Measurements from ENCODE around the gene DDIT4. TPM values are rescaled to one million over a fixed set of nuclear protein-coding genes. Genes with fewer than 3 reads are reported as not detected.

Gene DDIT4
- total RNA-seq, 1 donor from 2014 or later = 200 TPM

GRCh38 chr10:72239409-72239808 is 34.3 kb upstream of the DDIT4 start:
- intact Hi-C loops (cut with DNase I) = no loop called here
- Histone ChIP-seq H3K4me3 (no peak overlapping the region), H3K9me3 (no peaks in the 10 kb centered on the region), H3K36me3 (peaks cover 27% of the 10 kb centered on the region), H3K4me1 (peaks cover 25% of the 10 kb centered on the region), H3K27ac (no peak overlapping the region), H3K27me3 (no peaks in the 10 kb centered on the region)
- no peak for TF ChIP-seq CTCF (IDR thresholded peaks at IDR 0.05)
- ATAC-seq (no peak), DNase-seq (no peak)

DNA sequence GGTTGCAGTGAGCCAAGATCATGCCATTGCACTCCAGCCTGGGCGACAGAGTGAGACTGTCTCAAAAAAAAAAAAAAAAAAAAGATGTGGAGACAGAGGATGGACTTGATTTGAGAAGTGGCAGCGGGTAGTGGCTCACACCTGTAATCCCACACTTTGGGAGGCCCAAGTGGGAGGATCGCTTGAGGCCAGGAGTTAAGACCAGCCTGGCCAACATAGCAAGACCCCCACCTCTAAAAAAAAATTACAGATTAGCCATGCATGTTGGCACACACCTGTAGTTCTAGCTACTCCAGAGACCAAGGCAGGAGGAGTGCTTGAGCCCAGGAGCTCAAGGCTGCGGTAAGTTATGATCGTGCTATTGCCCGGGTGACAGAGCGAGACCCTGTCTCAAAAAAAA is 33.4 kb upstream of the DDIT4 start:
- no peak for ATAC-seq
- peaks cover 34% of the 10 kb centered on the region for H3K4me1 ChIP-seq
- no peaks in the 10 kb centered on the region for H3K27me3 ChIP-seq
- no peaks in the 10 kb centered on the region for H3K9me3 ChIP-seq
- intact Hi-C loops (cut with DNase I) = no loop called here
- peaks cover 17% of the 10 kb centered on the region for H3K36me3 ChIP-seq
- no peak for TF ChIP-seq CTCF (IDR thresholded peaks at IDR 0.05)
- peak; percentile 12 for DNase-seq
- no peak overlapping the region for H3K27ac ChIP-seq
- no peak overlapping the region for H3K4me3 ChIP-seq

DNA sequence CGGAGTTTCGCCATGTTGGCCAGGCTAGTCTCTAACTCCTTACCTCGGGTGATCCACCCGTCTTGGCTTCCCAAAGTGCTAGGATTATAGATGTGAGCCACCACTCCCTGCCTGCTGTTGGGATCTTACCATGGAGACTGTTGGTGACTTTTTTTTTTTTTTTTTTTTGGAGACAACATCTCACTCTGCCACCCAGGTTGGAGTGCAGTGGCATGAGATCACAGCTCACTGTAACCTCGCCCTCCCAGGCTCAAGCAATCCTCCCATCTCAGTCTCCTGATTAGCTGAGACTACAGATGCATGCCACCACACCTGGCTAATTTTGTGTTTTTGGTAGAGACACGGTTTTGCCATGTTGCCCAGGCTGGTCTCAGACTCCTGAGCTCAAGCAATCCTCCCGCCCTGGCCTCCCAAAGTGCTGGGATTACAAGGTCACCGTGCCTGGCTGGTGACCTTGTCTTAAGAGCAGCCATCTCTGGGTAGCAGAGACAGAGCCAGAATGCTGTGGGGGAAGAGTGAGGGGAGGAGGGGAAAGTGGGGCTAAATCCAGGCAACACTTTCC is 32.0 kb upstream of the DDIT4 start:
- Histone ChIP-seq H3K27me3 (no peaks in the 10 kb centered on the region), H3K27ac (peak overlapping the region; percentile 95), H3K4me3 (no peak overlapping the region), H3K36me3 (peaks cover 7% of the 10 kb centered on the region), H3K9me3 (no peaks in the 10 kb centered on the region), H3K4me1 (peaks cover 48% of the 10 kb centered on the region)
- no peak for ATAC-seq
- TF ChIP-seq CTCF (IDR thresholded peaks at IDR 0.05) = no peak
- intact Hi-C loops (cut with DNase I) = no loop called here
- DNase-seq = no peak

DNA sequence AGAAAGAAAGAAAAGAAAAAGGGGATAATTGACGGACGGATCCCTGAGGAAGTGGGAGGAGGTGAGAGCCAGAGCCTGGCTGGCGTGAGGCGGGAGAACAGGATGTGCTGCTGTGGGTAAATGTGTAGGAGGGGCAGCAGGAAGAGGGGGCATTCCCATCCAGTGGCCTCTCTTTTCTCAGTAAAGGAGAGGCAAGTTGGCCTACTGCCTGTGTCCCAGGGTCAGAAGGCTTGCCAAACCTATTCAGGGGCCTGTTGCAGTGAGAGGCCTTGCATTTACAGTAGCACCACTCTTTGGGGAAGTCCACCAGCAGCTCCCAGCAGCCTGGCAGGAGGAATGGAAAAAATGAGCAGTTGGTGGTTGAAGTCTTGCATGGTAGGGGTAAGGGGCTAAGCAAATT is 31.0 kb upstream of the DDIT4 start:
- no peaks in the 10 kb centered on the region for H3K27me3 ChIP-seq
- H3K4me3 ChIP-seq = no peak overlapping the region
- H3K36me3 ChIP-seq = no peaks in the 10 kb centered on the region
- no peaks in the 10 kb centered on the region for H3K9me3 ChIP-seq
- peaks cover 57% of the 10 kb centered on the region for H3K4me1 ChIP-seq
- DNase-seq = peak; percentile 71
- intact Hi-C loops (cut with DNase I) = no loop called here
- peak overlapping the region; percentile 95 for H3K27ac ChIP-seq
- peak; percentile 81 for ATAC-seq
- no peak for TF ChIP-seq CTCF (IDR thresholded peaks at IDR 0.05)

DNA sequence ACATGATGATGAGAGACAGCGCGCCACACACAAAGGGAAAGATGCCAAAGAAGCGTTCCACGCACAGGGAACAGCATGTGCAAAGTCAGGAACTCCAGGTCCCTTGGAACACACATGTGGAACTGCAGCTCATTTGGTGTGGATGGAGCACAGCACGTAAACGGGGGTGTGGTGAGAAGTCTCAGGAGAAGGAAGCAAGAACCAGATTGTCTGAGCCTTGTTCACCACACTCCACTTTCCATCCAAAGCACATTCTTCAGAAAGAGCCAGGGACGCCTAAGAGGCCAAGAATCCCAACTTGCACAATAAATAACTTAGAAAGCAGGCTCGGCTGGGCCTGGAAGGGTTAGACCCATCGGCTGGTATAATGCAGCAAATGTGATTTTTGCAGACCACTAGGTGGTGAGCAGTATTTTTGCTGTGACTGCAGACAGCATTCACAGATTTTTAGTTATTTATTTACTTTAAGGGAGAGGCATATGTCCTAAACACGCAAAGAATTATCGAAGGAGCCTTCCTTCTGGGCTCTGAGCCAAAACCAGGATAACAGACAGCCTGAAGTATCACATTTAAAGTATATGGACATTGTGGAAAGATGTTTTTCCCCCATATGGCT is 29.8 kb upstream of the DDIT4 start:
- no peaks in the 10 kb centered on the region for H3K36me3 ChIP-seq
- H3K27ac ChIP-seq = peak overlapping the region; percentile 95
- intact Hi-C loops (cut with DNase I) = no loop called here
- DNase-seq (no peak), ATAC-seq (peak; percentile 48)
- peak; percentile 41 for TF ChIP-seq CTCF (IDR thresholded peaks at IDR 0.05)
- peaks cover 70% of the 10 kb centered on the region for H3K4me1 ChIP-seq
- no peak overlapping the region for H3K4me3 ChIP-seq
- H3K9me3 ChIP-seq = no peaks in the 10 kb centered on the region
- H3K27me3 ChIP-seq = no peaks in the 10 kb centered on the region
